H1 (cell line): ENCODE results near the gene AP5Z1.

Experiments used
- CHD2 ChIP-seq: IDR thresholded peaks from 2 replicates; pipeline ENCODE4 v1.6.1; 2012; ENCODE audit warnings: low read length, improper control_type of control experiment
- EP300 ChIP-seq, 2 experiments: IDR thresholded peaks; 1 replicate in 1 of 2; 2 replicates in 1 of 2; pipeline ENCODE4 v1.6.1; 2011 to 2012; ENCODE audit warnings: low read depth in 2 of 2, low read length in 2 of 2, mild to moderate bottlenecking in 2 of 2, borderline replicate concordance in 1 of 2, inconsistent platforms in 1 of 2, moderate library complexity in 1 of 2
- EZH2 ChIP-seq: fragments of 200-600 bp; sonication (generic); IDR thresholded peaks from 2 replicates; pipeline ENCODE4 v1.7.1; 2012; ENCODE audit warnings: low read depth, mild to moderate bottlenecking, moderate library complexity, low read length, inconsistent platforms; ENCODE audit not compliant: severe bottlenecking
- JUN ChIP-seq: IDR thresholded peaks from 2 replicates; pipeline ENCODE4 v1.6.1; 2011; ENCODE audit warnings: low read depth, mild to moderate bottlenecking, improper control_type of control experiment, low read length
- NANOG ChIP-seq: IDR thresholded peaks from 2 replicates; pipeline ENCODE4 v1.6.1; 2011; ENCODE audit warnings: low read length, low read depth, mild to moderate bottlenecking, inconsistent platforms; ENCODE audit not compliant: insufficient read depth, poor library complexity, severe bottlenecking
- POLR2A ChIP-seq, 2 experiments: IDR thresholded peaks; 1 replicate in 1 of 2; 2 replicates in 1 of 2; pipeline ENCODE4 v1.6.1; 2011; ENCODE audit warnings: low read depth in 2 of 2, low read length in 2 of 2, mild to moderate bottlenecking in 2 of 2; ENCODE audit errors: control extremely low read depth in 1 of 2
- POLR2AphosphoS5 ChIP-seq: IDR thresholded peaks from 2 replicates; pipeline ENCODE4 v1.6.1; 2011; ENCODE audit warnings: low read depth, low read length
- RAD21 ChIP-seq, 2 experiments: IDR thresholded peaks in 1 of 2; conservative IDR thresholded peaks in 1 of 2; 2 replicates each; pipeline ENCODE4 v1.6.1; 2011; ENCODE audit warnings: low read depth in 2 of 2, low read length in 2 of 2, improper control_type of control experiment in 1 of 2, inconsistent platforms in 1 of 2, mild to moderate bottlenecking in 1 of 2, moderate library complexity in 1 of 2
- SP1 ChIP-seq: IDR thresholded peaks from 2 replicates; pipeline ENCODE4 v1.6.1; 2011; ENCODE audit warnings: low read depth, low read length
- SP2 ChIP-seq: IDR thresholded peaks from 2 replicates; pipeline ENCODE4 v1.6.1; 2012; ENCODE audit warnings: mild to moderate bottlenecking, low read length, inconsistent platforms
- TCF12 ChIP-seq: IDR thresholded peaks from 2 replicates; pipeline ENCODE4 v1.6.1; 2011; ENCODE audit warnings: low read depth, mild to moderate bottlenecking, low read length
- TF ChIP-seq, protein P1 (sequence below), 3 experiments: IDR thresholded peaks; 1 replicate in 2 of 3; 2 replicates in 1 of 3; pipeline versions ENCODE4 v1.5.1 to v1.6.1; 2011; ENCODE audit warnings: low read length in 3 of 3, mild to moderate bottlenecking in 3 of 3, inconsistent platforms in 2 of 3, low read depth in 1 of 3, moderate library complexity in 1 of 3; ENCODE audit not compliant: insufficient read depth in 1 of 3; ENCODE audit errors: control extremely low read depth in 1 of 3

DNA sequence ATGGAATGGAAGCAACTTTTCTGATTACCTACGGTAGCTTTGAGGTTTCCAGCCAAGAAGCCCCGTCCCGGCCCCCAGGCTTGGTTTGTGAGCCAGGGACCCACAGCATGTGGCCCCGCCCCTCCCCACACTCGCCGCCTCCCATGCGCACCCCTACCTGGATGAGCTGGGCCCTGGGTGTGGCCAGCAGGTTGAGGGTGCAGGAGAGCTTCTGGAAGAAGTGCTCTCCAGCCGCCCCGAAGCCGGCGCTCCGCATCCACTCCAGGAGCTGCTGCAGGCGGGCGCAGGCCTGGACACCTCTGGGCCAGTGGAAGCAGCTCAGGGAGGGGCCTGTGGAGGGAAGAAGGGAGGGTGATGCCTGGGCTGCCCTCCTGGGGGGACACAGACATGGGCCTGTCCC is 39.7 kb downstream of the AP5Z1 start:
- TF ChIP-seq NANOG (no peak), EZH2 (no peak), RAD21 (IDR thresholded peaks at IDR 0.05 in 1 of 2, conservative IDR thresholded peaks at IDR 0.05 in 1 of 2; ENCODE audit: low read depth in 2 of 2, low read length in 2 of 2) (no peak), CHD2 (no peak), EP300 (IDR thresholded peaks at IDR 0.05; ENCODE audit: borderline replicate concordance in 1 of 2, low read depth in 2 of 2, low read length in 2 of 2) (no peak), TCF12 (no peak), JUN (no peak), POLR2AphosphoS5 (no peak), SP2 (no peak), POLR2A (IDR thresholded peaks at IDR 0.05; ENCODE audit: control extremely low read depth in 1 of 2, low read depth in 2 of 2, low read length in 2 of 2) (no peak), SP1 (no peak)
- TF ChIP-seq, protein P1, sequence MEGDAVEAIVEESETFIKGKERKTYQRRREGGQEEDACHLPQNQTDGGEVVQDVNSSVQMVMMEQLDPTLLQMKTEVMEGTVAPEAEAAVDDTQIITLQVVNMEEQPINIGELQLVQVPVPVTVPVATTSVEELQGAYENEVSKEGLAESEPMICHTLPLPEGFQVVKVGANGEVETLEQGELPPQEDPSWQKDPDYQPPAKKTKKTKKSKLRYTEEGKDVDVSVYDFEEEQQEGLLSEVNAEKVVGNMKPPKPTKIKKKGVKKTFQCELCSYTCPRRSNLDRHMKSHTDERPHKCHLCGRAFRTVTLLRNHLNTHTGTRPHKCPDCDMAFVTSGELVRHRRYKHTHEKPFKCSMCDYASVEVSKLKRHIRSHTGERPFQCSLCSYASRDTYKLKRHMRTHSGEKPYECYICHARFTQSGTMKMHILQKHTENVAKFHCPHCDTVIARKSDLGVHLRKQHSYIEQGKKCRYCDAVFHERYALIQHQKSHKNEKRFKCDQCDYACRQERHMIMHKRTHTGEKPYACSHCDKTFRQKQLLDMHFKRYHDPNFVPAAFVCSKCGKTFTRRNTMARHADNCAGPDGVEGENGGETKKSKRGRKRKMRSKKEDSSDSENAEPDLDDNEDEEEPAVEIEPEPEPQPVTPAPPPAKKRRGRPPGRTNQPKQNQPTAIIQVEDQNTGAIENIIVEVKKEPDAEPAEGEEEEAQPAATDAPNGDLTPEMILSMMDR (IDR thresholded peaks at IDR 0.05; ENCODE audit: control extremely low read depth in 1 of 3, insufficient read depth in 1 of 3, low read depth in 1 of 3, low read length in 3 of 3) = no peak
